Activated CD8-positive, alpha-beta memory T cell treated with anti-CD3 and anti-CD28 coated beads for 24 hours (primary cell): ENCODE measurements around the gene XIST.
"Not testable (repeated sequence)": the region's sequence is repeated elsewhere in the genome, so short reads cannot be mapped to it uniquely, and the experiment has no call there.

ENCODE experiments used
- DNase-seq: peaks from one replicate; pipeline ENCODE4 v3.0.0-alpha.2; 2020

The XIST gene

GRCh38 chrX:73852467-73852866, at the start of gene XIST:
XIST (minus strand) TSS chrX:73852714.
- peak; percentile 86 for DNase-seq

GRCh38 chrX:73898315-73898714, 45.8 kb upstream of the XIST start:
- DNase-seq: not testable (repeated sequence)

- peak; percentile 61 for DNase-seq
These were observed 40.1 kb upstream of the XIST start for GRCh38 chrX:73892515-73893090.

- not testable (repeated sequence) for DNase-seq
These were observed 29.7 kb upstream of the XIST start for GRCh38 chrX:73882260-73882659.

GRCh38 chrX:73877687-73878086, 25.2 kb upstream of the XIST start:
- no peak for DNase-seq

GRCh38 chrX:73876911-73877310, 24.4 kb upstream of the XIST start:
- no peak for DNase-seq

GRCh38 chrX:73868916-73869315, 16.4 kb upstream of the XIST start:
- no peak for DNase-seq

GRCh38 chrX:73867144-73867543, 14.6 kb upstream of the XIST start:
- DNase-seq: no peak

- no peak for DNase-seq
These were observed 11.3 kb upstream of the XIST start for GRCh38 chrX:73863852-73864251.

- DNase-seq: no peak
These were observed 10.8 kb upstream of the XIST start for GRCh38 chrX:73863268-73863667.

- DNase-seq: no peak
These were observed 7.1 kb upstream of the XIST start for GRCh38 chrX:73859622-73860021.

- peak; percentile 86 for DNase-seq
These were observed 3.0 kb upstream of the XIST start for GRCh38 chrX:73855546-73855945.

- no peak for DNase-seq
These were observed 492 bp downstream of the XIST start for GRCh38 chrX:73852022-73852421.

- DNase-seq: peak; percentile 85
These were observed 1.2 kb downstream of the XIST start for GRCh38 chrX:73851014-73852009.

- DNase-seq: no peak
These were observed 2.1 kb downstream of the XIST start for GRCh38 chrX:73850124-73851013.

- no peak for DNase-seq
These were observed 3.4 kb downstream of the XIST start for GRCh38 chrX:73849073-73849472.

- DNase-seq: no peak
These were observed 4.5 kb downstream of the XIST start for GRCh38 chrX:73847991-73848390.

GRCh38 chrX:73847100-73847499, 5.4 kb downstream of the XIST start:
- no peak for DNase-seq

GRCh38 chrX:73842541-73843234, 9.8 kb downstream of the XIST start:
- no peak for DNase-seq

GRCh38 chrX:73841337-73841736, 11.2 kb downstream of the XIST start:
- DNase-seq: no peak

- no peak for DNase-seq
These were observed 12.2 kb downstream of the XIST start for GRCh38 chrX:73840120-73840924.

- no peak for DNase-seq
These were observed 13.4 kb downstream of the XIST start for GRCh38 chrX:73839152-73839551.
